ENCODE results near the gene TBC1D22A. TPM values are rescaled to one million over a fixed set of nuclear protein-coding genes. Genes with fewer than 3 reads are reported as not detected.

Gene TBC1D22A
- total RNA-seq, 3 donors from 2014 or later, result 35.6 to 51.9 (median 41.8) TPM

DNA sequence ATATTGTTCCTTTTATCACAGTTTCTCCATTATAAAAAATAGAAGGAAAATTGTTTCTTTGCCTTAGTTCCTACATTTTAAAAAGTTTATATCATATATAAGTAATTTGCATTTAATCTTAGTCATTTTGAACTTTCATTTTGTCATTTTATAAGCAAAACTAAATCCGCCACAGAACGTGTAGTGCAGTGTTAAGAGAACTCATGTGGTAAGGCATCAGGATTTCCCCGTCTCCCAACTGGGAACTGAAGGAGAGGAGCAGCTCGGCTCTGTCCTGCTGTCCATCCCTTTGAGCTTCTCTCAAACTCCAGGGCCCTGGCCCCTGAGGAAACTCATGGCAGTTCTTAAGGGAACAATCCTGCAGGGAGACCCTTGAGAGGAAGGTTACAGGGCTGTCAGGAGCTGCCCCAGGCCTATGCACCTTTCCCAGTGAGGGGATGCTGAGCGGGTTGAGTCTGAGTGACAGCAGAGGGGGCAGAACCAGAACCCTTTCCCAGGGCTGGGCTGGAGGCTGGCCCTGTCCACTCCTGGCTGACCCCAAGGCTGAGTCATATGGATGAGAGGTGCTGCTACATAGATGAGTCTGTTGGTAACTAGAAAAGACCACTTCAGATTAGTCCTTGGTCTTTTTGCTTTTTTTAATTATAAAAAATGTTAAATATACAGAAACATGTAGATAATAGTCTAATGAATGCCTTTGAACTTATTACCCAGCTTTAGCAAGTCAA is 333.1 kb downstream of the TBC1D22A start:
- DNase-seq (no peak), ATAC-seq (no peak)
- TF ChIP-seq, protein P1, sequence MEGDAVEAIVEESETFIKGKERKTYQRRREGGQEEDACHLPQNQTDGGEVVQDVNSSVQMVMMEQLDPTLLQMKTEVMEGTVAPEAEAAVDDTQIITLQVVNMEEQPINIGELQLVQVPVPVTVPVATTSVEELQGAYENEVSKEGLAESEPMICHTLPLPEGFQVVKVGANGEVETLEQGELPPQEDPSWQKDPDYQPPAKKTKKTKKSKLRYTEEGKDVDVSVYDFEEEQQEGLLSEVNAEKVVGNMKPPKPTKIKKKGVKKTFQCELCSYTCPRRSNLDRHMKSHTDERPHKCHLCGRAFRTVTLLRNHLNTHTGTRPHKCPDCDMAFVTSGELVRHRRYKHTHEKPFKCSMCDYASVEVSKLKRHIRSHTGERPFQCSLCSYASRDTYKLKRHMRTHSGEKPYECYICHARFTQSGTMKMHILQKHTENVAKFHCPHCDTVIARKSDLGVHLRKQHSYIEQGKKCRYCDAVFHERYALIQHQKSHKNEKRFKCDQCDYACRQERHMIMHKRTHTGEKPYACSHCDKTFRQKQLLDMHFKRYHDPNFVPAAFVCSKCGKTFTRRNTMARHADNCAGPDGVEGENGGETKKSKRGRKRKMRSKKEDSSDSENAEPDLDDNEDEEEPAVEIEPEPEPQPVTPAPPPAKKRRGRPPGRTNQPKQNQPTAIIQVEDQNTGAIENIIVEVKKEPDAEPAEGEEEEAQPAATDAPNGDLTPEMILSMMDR (IDR thresholded peaks at IDR 0.05), result no peak
- intact Hi-C loops (cut with DNase I, micrococcal nuclease), result no loop called here
- H3K4me3 ChIP-seq, result no peak overlapping the region
- H3K4me1 ChIP-seq (ENCODE audit: low read depth), result no peaks in the 10 kb centered on the region
- H3K9me3 ChIP-seq, result peaks cover 16% of the 10 kb centered on the region
- H3K36me3 ChIP-seq (ENCODE audit: low read depth), result no peaks in the 10 kb centered on the region

DNA sequence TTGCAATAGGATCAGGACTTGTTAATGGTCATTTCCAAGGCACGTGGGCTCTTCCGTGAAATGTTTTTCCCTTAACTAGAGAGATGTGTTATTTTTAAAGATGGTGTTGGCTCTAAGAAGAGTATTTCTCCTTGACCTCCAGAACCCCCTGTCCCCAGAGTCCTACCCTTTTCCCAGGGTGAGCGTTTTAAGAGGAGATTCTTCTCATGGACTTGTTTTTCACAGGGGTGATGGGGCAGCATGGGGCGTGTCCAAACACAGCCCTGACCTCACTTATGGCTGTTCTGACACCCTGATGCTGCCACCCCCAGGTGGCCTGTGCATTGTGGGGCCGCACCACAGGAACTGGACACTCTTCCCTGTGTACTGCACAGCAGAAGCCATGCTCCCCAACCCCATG is 335.7 kb downstream of the TBC1D22A start:
- ATAC-seq (no peak), DNase-seq (no peak)
- no peaks in the 10 kb centered on the region for H3K36me3 ChIP-seq (ENCODE audit: low read depth)
- TF ChIP-seq, protein P1 (IDR thresholded peaks at IDR 0.05), result no peak
- no peaks in the 10 kb centered on the region for H3K4me1 ChIP-seq (ENCODE audit: low read depth)
- peaks cover 11% of the 10 kb centered on the region for H3K9me3 ChIP-seq
- no peak overlapping the region for H3K4me3 ChIP-seq
- intact Hi-C loops (cut with DNase I, micrococcal nuclease), result no loop called here

DNA sequence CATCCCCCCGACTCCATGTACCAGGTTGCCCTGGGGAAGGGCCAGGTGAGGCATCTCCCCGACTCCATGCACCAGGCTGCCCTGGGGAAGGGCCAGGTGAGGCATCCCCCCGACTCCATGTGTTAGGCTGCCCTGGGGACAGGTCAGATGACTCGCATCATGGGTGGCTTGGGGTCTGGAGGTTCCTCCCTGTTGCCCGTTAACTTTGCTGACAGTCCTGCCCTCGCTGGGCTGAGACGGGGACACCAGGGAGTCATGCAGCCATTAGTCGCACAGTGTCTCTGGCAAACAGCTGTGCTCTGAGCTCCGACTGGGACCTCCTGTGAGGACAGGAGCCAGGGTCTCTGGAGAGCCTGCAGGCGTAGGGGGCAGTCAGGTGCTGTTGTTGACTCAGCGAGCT is 336.1 kb downstream of the TBC1D22A start:
- Histone ChIP-seq H3K36me3 (ENCODE audit: low read depth) (no peaks in the 10 kb centered on the region), H3K4me1 (ENCODE audit: low read depth) (no peaks in the 10 kb centered on the region), H3K4me3 (no peak overlapping the region), H3K9me3 (peaks cover 7% of the 10 kb centered on the region)
- intact Hi-C loops (cut with DNase I, micrococcal nuclease), result no loop called here
- no peak for DNase-seq
- no peak for ATAC-seq
- TF ChIP-seq, protein P1 (IDR thresholded peaks at IDR 0.05), result no peak

DNA sequence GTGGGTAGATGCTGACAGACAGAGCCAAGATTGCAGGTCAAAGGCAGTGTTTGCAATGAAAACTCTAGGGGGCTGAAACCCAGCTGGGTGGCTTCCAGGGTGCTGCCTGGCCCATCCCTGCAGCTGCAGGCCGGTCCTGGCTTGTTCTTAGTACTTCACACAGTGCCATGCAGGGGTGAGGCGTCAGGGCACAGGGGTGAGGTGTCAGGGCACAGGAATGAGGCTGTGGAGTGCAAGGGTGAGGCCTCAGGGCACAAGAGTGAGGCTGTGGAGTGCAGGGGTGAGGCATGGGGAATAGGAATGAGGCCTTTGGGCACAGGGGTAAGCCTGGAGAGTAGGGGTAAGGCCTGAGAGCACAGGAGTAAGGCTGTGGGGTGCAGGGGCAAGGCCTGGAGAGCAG is 337.6 kb downstream of the TBC1D22A start:
- no peak for ATAC-seq
- no peaks in the 10 kb centered on the region for H3K4me1 ChIP-seq (ENCODE audit: low read depth)

DNA sequence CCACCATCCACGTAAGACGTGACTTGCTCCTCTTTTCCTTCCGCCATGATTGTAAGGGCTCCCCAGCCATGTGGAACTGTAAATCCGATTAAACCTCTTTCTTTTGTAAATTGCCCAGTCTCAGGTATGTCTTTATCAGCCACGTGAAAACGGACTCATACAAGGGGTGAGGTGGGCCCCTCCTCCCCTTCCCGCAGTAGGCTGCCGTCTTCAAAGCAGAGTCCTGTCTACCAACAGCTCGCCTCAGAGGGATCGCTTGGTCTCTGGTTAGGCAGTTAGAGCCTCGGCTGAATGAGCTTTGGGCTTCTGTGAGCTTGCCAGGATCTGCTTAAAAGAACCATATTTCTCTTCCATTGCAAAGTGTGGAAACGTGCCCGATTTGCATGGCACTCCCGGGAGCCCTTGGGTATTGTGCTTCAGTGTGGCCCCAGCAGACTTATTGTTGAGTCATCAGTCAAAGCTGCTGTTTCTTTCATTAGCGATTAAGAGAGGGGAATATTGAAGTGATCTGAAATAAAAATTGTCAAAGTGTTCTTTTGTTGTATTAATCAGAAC is 338.3 kb downstream of the TBC1D22A start:
- Histone ChIP-seq H3K36me3 (ENCODE audit: low read depth) (no peaks in the 10 kb centered on the region), H3K4me1 (ENCODE audit: low read depth) (no peaks in the 10 kb centered on the region), H3K4me3 (no peak overlapping the region), H3K9me3 (no peaks in the 10 kb centered on the region)
- ATAC-seq (no peak), DNase-seq (no peak)
- TF ChIP-seq, protein P1 (IDR thresholded peaks at IDR 0.05), result no peak
- intact Hi-C loops (cut with DNase I, micrococcal nuclease), result no loop called here

More for the DNA sequence above, 337.6 kb downstream of the TBC1D22A start:
- TF ChIP-seq, protein P1 (IDR thresholded peaks at IDR 0.05), result no peak
- no peaks in the 10 kb centered on the region for H3K36me3 ChIP-seq (ENCODE audit: low read depth)
- H3K9me3 ChIP-seq, result no peaks in the 10 kb centered on the region
- intact Hi-C loops (cut with DNase I, micrococcal nuclease), result no loop called here
- H3K4me3 ChIP-seq, result no peak overlapping the region
- no peak for DNase-seq
